LNCAP (cell line): ENCODE measurements around the gene PSMC6.

Source experiments
- CTCF ChIP-seq: fragments of 450-650 bp; IDR thresholded peaks from 2 replicates; pipeline ENCODE4 v1.5.1; 2017; ENCODE audit warnings: mild to moderate bottlenecking

Gene PSMC6

DNA sequence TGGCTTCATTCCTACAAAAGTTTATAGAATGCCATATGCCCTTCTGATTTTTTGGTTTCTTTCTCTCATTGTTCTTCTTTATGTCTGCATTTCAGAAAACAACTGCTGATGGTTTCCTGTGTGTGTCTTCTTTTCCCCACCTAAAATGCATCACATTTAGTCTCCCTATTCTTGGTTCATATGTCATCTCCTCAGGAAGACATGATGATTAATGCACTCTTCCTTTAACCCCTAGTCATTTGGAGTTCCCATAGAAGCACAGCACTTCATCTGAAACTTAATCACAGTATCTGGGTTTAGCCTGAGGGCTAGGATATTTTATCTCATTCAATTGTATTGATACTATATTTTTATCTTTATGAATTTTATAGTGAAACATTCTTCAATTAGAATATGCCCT lies 62.9 kb downstream of the PSMC6 start:
- no peak for TF ChIP-seq CTCF

DNA sequence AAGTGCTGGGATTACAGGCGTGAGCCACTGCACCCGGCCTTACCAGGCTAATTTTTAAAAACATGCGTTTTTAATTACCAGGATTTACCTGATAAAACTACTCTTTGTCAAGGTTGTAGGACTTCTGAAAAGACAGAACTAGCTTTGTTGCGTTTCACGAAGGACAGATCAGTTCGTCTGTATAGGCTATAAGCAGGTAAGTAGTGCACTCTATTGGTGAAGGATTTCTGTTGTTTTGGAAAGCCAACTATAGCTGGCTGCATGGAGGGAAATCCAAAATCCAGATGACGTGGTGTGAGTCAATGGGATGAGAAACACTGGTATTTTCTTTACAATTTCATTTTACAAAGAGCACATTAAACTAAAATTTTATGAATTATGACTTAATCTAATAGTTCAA lies 69.8 kb downstream of the PSMC6 start:
- TF ChIP-seq CTCF, result no peak
